ENCODE measurements around the gene PFDN1. TPM values are rescaled to one million over a fixed set of nuclear protein-coding genes. Genes with fewer than 3 reads are reported as not detected.

PFDN1 gene
- total and polyA plus RNA-seq, 11 donors: 53.8 to 140 (median 75.0) TPM

- Histone ChIP-seq H3K36me3 (peaks cover 0 to 60% (median 37%) of the 10 kb centered on the region in 9 donors), H3K9me3 (no peaks in the 10 kb centered on the region), H3K27ac (peak overlapping the region; percentile 25 to 99 (median 82)), H3K4me3 (peak overlapping the region in 7 of 12 donors; percentile 4 to 99 (median 15)), H3K4me1 (peaks cover 8 to 91% (median 81%) of the 10 kb centered on the region in 12 donors), H3K27me3 (no peaks in the 10 kb centered on the region)
- 42 to 54% (median 51%) methylated on average over 6 of the region's 6 CpGs for WGBS, 4 donors
- peak in 2 of 5 donors; percentile 41 to 45 for DNase-seq
- intact Hi-C loops (cut with DNase I): loop anchor here in 3 of 10 donors (5.0 to 10.0 kb wide), 3 partner anchors 40 to 267 kb away; partner anchors contain the start of gene PFDN1 (in 1 of the 3)
- TF ChIP-seq POLR2A (IDR thresholded peaks at IDR 0.05) (no peak), CTCF (IDR thresholded peaks at IDR 0.05) (no peak)
- ATAC-seq: peak in 1 of 4 donors; percentile 4
Measured at GRCh38 chr5:140342287-140342686, 39.4 kb upstream of the PFDN1 start.

- no peaks in the 10 kb centered on the region for H3K27me3 ChIP-seq
- 35 to 60% (median 49%) methylated on average over 4 to 5 of the region's 5 CpGs for WGBS, 4 donors
- peak overlapping the region in 7 of 12 donors; percentile 4 to 99 (median 12) for H3K4me3 ChIP-seq
- no peak for TF ChIP-seq POLR2A (IDR thresholded peaks at IDR 0.05)
- no peak for TF ChIP-seq CTCF (IDR thresholded peaks at IDR 0.05)
- ATAC-seq: peak; percentile 75 to 87 (median 83)
- peak overlapping the region; percentile 25 to 99 (median 82) for H3K27ac ChIP-seq
- peaks cover 0 to 64% (median 41%) of the 10 kb centered on the region in 9 donors for H3K36me3 ChIP-seq
- H3K9me3 ChIP-seq: no peaks in the 10 kb centered on the region
- peaks cover 10 to 91% (median 81%) of the 10 kb centered on the region in 12 donors for H3K4me1 ChIP-seq
- intact Hi-C loops (cut with DNase I): loop anchor here in 3 of 10 donors (5.0 to 10.0 kb wide), 3 partner anchors 39 to 267 kb away; partner anchors contain the start of gene PFDN1 (in 1 of the 3)
- DNase-seq: peak; percentile 72 to 89 (median 79)
Measured at GRCh38 chr5:140341591-140341990, 38.7 kb upstream of the PFDN1 start.

GRCh38 chr5:140340605-140341121 lies 37.8 kb upstream of the PFDN1 start:
- Histone ChIP-seq H3K27me3 (no peaks in the 10 kb centered on the region), H3K4me3 (peak overlapping the region in 2 of 12 donors; percentile 13 to 20), H3K4me1 (peaks cover 11 to 100% (median 88%) of the 10 kb centered on the region in 12 donors), H3K36me3 (peaks cover 0 to 69% (median 42%) of the 10 kb centered on the region in 9 donors), H3K27ac (peak overlapping the region in 11 of 12 donors; percentile 21 to 99 (median 83)), H3K9me3 (no peaks in the 10 kb centered on the region)
- TF ChIP-seq CTCF (IDR thresholded peaks at IDR 0.05): no peak
- no peak for TF ChIP-seq POLR2A (IDR thresholded peaks at IDR 0.05)
- no peak for ATAC-seq
- intact Hi-C loops (cut with DNase I): loop anchor here in 3 of 10 donors (5.0 to 10.0 kb wide), 3 partner anchors 38 to 266 kb away; partner anchors contain the start of gene PFDN1 (in 1 of the 3)
- no peak for DNase-seq

- ATAC-seq (no peak), DNase-seq (no peak)
- 66 to 74% (median 72%) methylated on average over 3 to 4 of the region's 4 CpGs for WGBS, 4 donors
- H3K36me3 ChIP-seq: peaks cover 0 to 78% (median 50%) of the 10 kb centered on the region in 9 donors
- peaks cover 9 to 95% (median 85%) of the 10 kb centered on the region in 12 donors for H3K4me1 ChIP-seq
- H3K27ac ChIP-seq: peak overlapping the region in 8 of 12 donors; percentile 1 to 99 (median 91)
- H3K27me3 ChIP-seq: no peaks in the 10 kb centered on the region
- H3K9me3 ChIP-seq: no peaks in the 10 kb centered on the region
- no peak for TF ChIP-seq CTCF (IDR thresholded peaks at IDR 0.05)
- no peak for TF ChIP-seq POLR2A (IDR thresholded peaks at IDR 0.05)
- intact Hi-C loops (cut with DNase I): loop anchor here in 4 of 10 donors (5.0 to 10.0 kb wide), 3 partner anchors 37 to 265 kb away; partner anchors contain the start of gene PFDN1 (in 3 of the 4)
- H3K4me3 ChIP-seq: no peak overlapping the region
Measured at GRCh38 chr5:140339636-140340035, 36.7 kb upstream of the PFDN1 start.
